Parathyroid adenoma (tissue), 2 donors: Measurements from ENCODE around the gene APOB.

Source experiments
- H2AFZ ChIP-seq: fragments of 300-600 bp; sonication (generic); one replicate; pipeline ENCODE4 v1.7.0; 2017; ENCODE audit warnings: antibody characterized with exemption, mild to moderate bottlenecking
- H3K27ac ChIP-seq: fragments of 300-600 bp; sonication (generic); one replicate; pipeline ENCODE4 v1.7.0; 2017
- H3K27me3 ChIP-seq: fragments of 300-600 bp; sonication (generic); one replicate; pipeline ENCODE4 v1.7.0; 2017; ENCODE audit warnings: low read length; ENCODE audit not compliant: control insufficient read depth, insufficient read depth
- H3K36me3 ChIP-seq: fragments of 300-600 bp; sonication (generic); one replicate; pipeline ENCODE4 v1.7.0; 2017; ENCODE audit warnings: low read length; ENCODE audit not compliant: control insufficient read depth, insufficient read depth
- H3K4me1 ChIP-seq: fragments of 300-600 bp; sonication (generic); one replicate; pipeline ENCODE4 v1.7.0; 2017; ENCODE audit warnings: control low read depth
- H3K4me2 ChIP-seq: fragments of 300-600 bp; sonication (generic); one replicate; pipeline ENCODE4 v1.7.0; 2017; ENCODE audit warnings: low read length
- H3K4me3 ChIP-seq: fragments of 300-600 bp; sonication (generic); one replicate; pipeline ENCODE4 v1.7.0; 2017; ENCODE audit warnings: low read depth, low read length
- H3K79me2 ChIP-seq: fragments of 300-600 bp; sonication (generic); one replicate; pipeline ENCODE4 v1.7.0; 2017; ENCODE audit warnings: control low read depth
- H3K9ac ChIP-seq: fragments of 300-600 bp; sonication (generic); one replicate; pipeline ENCODE4 v1.7.0; 2017; ENCODE audit warnings: mild to moderate bottlenecking
- H3K9me3 ChIP-seq: fragments of 300-600 bp; sonication (generic); one replicate; pipeline ENCODE4 v1.7.0; 2017; ENCODE audit warnings: low read length; ENCODE audit not compliant: control insufficient read depth
- CTCF ChIP-seq: fragments of 300-600 bp; sonication (generic); IDR thresholded peaks from one replicate; pipeline ENCODE4 v1.7.0; 2017; ENCODE audit warnings: antibody characterized with exemption, mild to moderate bottlenecking
- donor health status: primary hyperparathyroidism.

APOB gene

GRCh38 chr2:20972792-20973565 is 70.9 kb downstream of the APOB start:
- Histone ChIP-seq H3K79me2 (no peaks in the 10 kb centered on the region), H3K27ac (no peak overlapping the region), H3K4me2 (no peak overlapping the region), H3K27me3 (no peaks in the 10 kb centered on the region), H3K36me3 (no peaks in the 10 kb centered on the region), H3K9me3 (no peaks in the 10 kb centered on the region), H3K9ac (no peak overlapping the region), H3K4me3 (no peak overlapping the region), H2AFZ (no peak overlapping the region), H3K4me1 (no peaks in the 10 kb centered on the region)
- no peak for TF ChIP-seq CTCF

DNA sequence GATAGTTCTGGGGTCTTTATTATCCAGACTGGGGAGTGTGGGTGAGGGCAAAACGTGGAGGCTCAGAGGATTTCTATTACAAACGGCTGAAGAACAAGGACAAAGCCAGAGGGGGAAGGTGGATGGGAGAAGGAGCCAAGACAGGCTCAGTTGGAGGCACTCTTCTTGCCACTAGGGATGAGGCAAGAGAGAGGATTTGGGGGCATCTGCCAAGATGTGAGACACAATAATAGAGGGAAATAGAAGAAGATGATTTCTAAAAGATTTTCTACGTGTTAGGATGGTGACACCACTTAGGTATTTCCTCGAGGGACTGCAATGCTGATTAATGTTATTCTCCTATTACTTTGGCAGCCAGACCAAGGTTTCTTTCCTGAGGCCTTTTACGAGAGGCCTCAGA is 71.8 kb downstream of the APOB start:
- H3K27me3 ChIP-seq = no peaks in the 10 kb centered on the region
- H3K79me2 ChIP-seq = no peaks in the 10 kb centered on the region
- no peaks in the 10 kb centered on the region for H3K36me3 ChIP-seq
- H3K4me3 ChIP-seq = no peak overlapping the region
- no peak overlapping the region for H3K27ac ChIP-seq
- peaks cover 3% of the 10 kb centered on the region for H3K4me1 ChIP-seq
- H2AFZ ChIP-seq = no peak overlapping the region
- H3K9ac ChIP-seq = no peak overlapping the region
- no peaks in the 10 kb centered on the region for H3K9me3 ChIP-seq
- H3K4me2 ChIP-seq = no peak overlapping the region
- no peak for TF ChIP-seq CTCF

- no peaks in the 10 kb centered on the region for H3K79me2 ChIP-seq
- no peaks in the 10 kb centered on the region for H3K27me3 ChIP-seq
- no peaks in the 10 kb centered on the region for H3K36me3 ChIP-seq
- H3K27ac ChIP-seq = no peak overlapping the region
- no peaks in the 10 kb centered on the region for H3K9me3 ChIP-seq
- no peak overlapping the region for H2AFZ ChIP-seq
- H3K4me3 ChIP-seq = no peak overlapping the region
- no peak overlapping the region for H3K4me2 ChIP-seq
- no peak for TF ChIP-seq CTCF
- peaks cover 4% of the 10 kb centered on the region for H3K4me1 ChIP-seq
- H3K9ac ChIP-seq = no peak overlapping the region
Observed at GRCh38 chr2:20970068-20970467, 73.8 kb downstream of the APOB start.

GRCh38 chr2:20966061-20966595 is 77.7 kb downstream of the APOB start:
- no peaks in the 10 kb centered on the region for H3K36me3 ChIP-seq
- no peak overlapping the region for H3K4me3 ChIP-seq
- H3K4me2 ChIP-seq = no peak overlapping the region
- H3K4me1 ChIP-seq = peaks cover 4% of the 10 kb centered on the region
- no peaks in the 10 kb centered on the region for H3K79me2 ChIP-seq
- H3K9ac ChIP-seq = no peak overlapping the region
- TF ChIP-seq CTCF = no peak
- H3K27me3 ChIP-seq = no peaks in the 10 kb centered on the region
- H3K27ac ChIP-seq = no peak overlapping the region
- H2AFZ ChIP-seq = no peak overlapping the region
- no peaks in the 10 kb centered on the region for H3K9me3 ChIP-seq

DNA sequence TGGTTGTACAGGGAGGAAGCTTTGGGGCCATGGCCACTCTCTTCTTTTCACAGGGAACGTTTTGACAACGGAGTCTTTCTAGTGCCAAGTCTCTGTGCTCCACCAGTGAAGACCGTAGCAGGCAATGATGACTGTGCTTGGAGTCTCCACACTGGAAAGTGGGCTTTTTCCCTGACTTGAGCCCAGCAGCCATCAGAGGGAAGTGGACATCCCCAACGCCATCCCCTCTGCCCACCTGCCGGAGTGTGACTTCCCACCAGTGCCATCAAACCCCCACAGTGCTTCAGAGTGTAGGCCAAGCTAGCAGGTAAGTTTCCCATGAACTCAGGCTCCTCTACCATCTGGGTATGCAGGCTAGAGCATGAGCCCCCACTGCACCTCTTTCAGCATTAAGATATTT is 78.7 kb downstream of the APOB start:
- H3K79me2 ChIP-seq = no peaks in the 10 kb centered on the region
- H3K9ac ChIP-seq = no peak overlapping the region
- no peaks in the 10 kb centered on the region for H3K27me3 ChIP-seq
- no peaks in the 10 kb centered on the region for H3K9me3 ChIP-seq
- H3K4me2 ChIP-seq = no peak overlapping the region
- H2AFZ ChIP-seq = no peak overlapping the region
- H3K36me3 ChIP-seq = no peaks in the 10 kb centered on the region
- H3K4me3 ChIP-seq = no peak overlapping the region
- peaks cover 4% of the 10 kb centered on the region for H3K4me1 ChIP-seq
- no peak overlapping the region for H3K27ac ChIP-seq
- no peak for TF ChIP-seq CTCF
